SK-N-DZ (cell line): Measurements from ENCODE around the gene BAZ1A.
"Not testable (repeated sequence)": the region's sequence is repeated elsewhere in the genome, so short reads cannot be mapped to it uniquely, and the experiment has no call there.

Experiments used
- DNase-seq: peaks from one replicate; pipeline ENCODE4 v3.0.0-alpha.2; 2015; ENCODE audit warnings: low spot score

Gene BAZ1A

GRCh38 chr14:34782031-34782430, 93.1 kb downstream of the BAZ1A start:
- DNase-seq = no peak

GRCh38 chr14:34781242-34781641, 93.9 kb downstream of the BAZ1A start:
- DNase-seq = no peak

- no peak for DNase-seq
Observed at GRCh38 chr14:34780646-34781045, 94.5 kb downstream of the BAZ1A start.

DNA sequence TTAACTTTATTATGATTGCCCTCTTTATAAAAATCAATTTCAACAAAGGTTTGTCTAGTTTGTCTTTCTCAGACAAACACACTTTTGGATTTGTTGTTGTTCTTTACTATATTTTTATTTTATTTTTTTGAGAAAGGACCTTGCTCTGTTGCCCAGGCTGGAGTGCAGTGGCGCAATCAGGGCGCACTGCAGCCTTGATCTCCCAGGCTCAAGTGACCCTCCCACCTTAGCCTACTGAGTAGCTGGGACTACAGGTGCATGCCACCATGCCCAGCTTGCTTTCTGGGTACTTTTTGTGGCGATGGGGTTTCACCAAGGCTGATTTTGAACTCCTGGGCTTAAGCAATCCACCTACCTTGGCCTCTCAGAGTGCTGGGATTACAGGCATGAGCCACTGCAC, 96.4 kb downstream of the BAZ1A start:
- DNase-seq = no peak

DNA sequence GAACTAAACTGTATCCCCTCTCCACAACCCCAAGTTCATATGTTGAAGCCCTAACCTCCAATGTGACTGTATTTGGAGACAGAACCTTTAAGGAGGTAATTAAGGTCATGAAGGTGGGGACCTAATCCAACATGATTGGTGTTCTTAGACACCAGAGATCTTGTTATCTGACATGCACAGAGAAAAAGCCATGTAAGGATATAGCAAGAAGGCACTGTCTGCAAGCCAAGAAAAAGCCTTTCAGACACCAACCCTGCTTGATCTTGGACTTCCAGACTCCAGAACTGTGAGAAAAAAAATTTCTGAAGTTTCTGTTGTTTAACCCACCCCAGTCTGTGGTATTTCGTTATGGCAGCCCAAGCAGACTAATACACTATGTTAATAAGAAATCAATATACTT, 98.5 kb downstream of the BAZ1A start:
- no peak for DNase-seq

GRCh38 chr14:34775922-34776321, 99.2 kb downstream of the BAZ1A start:
- DNase-seq = no peak

DNA sequence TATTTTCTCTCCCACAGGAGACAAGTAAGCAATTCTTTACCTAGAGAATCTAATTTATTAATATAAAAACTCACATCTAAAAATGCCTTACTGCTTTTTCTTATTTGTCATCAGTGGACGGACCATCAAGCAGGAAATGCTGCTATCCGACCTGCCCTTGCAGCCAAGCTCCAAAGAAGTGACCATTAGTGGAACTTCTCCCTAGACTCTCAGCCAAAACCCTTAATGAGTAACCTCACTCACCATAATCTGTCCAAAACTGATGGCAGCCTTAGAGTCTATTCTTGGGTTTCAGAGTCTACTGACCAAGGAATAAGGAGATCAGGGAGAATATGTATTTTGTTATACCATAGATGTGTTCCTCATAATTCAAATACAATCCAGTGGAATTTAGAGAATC, 99.8 kb downstream of the BAZ1A start:
- DNase-seq = no peak

DNA sequence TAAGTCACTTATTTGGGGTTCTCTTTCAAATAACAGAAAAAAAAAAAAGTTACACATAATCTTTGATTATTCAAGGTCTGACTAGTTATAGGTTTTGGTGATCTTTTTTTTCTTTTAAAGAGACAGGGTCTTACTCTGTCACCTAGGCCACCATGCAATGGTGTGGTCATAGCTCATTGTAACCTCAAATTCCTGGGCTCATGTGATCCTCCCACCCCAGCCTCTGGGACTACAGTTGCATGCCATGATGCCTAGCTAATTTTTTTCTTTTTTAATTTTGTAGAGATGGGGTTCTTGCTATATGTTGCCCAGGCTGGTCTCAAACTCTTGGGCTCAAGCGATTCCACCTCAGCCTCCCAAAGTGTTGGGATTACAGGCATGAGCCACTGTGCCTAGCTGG, 104.3 kb downstream of the BAZ1A start:
- DNase-seq = no peak

DNA sequence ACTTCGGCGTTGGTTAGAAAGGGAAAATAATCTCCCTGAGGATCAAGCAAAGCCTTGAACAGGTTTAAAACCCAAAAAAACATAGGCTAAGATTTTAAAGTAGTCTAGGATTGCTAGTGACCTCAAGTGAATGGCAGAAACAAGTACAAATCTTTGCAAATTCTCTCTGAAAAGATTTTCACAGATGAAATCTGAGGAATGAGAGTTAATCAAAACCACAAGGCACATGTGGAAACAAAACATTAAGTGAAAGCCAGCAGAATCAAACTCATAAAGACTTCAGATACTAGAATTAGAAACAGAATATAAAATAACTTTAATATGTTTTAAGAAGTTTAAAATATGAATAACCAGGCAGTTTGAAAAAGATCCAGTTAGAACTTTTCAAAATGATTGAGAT, 108.6 kb downstream of the BAZ1A start:
- DNase-seq = no peak

GRCh38 chr14:34766060-34766459, 109.1 kb downstream of the BAZ1A start:
- DNase-seq = no peak

- no peak for DNase-seq
Observed at GRCh38 chr14:34755215-34755614, 119.9 kb downstream of the BAZ1A start.

DNA sequence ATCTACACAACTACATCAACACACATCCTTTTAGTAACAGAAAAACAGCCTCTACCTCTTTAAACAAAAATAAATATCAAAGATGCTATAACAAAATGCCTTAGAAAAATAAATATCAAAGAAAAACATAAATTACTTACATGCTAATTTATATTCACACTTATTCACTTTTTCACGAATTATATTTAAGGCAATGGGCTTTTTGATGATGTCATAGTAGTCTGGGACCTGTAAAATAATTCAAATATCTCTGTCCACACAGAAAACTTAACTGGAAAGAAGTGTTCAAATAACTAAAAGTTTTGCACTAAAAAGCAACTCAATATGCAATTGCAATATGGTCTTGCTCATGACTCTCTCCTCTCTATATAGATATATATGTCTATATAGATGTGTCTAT, 120.5 kb downstream of the BAZ1A start:
- DNase-seq = no peak

DNA sequence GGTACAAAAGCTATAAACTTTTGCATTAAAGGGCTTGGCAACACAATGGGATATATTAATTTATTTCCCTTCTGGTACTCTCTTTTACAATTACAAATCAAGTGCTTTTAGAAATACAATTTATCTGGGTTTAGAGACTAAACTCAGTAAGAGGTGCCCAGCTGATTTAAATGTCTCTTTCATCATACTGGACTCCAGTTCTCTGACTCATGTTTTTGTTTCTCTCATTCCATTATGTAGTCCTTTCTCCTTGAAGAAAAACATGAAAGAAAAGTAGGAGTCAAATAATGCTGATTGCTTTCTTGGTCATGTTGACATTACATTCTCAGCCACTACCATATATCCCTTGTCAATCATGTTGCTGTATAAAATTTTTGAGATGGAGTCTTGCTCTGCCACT, 124.5 kb downstream of the BAZ1A start:
- no peak for DNase-seq

DNA sequence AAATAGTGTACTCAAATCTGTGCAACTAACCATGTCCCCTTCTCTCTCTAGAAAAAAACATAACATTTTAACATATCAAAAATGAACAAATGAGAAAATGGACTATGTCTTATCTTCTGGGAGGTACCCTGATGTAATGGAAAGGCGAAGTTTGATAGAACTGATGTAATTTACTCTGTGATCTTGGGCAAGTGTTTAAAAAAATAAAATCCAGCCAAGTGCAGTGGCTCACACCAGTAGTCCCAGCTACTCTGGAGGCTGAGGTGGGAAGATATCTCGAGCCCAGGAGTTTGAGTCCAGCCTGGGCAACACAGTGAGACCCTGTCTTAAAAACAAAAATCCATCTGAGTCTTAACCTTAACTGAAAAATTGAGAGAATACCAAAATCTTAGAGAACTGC, 124.9 kb downstream of the BAZ1A start:
- no peak for DNase-seq

GRCh38 chr14:34749408-34749807, 125.8 kb downstream of the BAZ1A start:
- DNase-seq = no peak

DNA sequence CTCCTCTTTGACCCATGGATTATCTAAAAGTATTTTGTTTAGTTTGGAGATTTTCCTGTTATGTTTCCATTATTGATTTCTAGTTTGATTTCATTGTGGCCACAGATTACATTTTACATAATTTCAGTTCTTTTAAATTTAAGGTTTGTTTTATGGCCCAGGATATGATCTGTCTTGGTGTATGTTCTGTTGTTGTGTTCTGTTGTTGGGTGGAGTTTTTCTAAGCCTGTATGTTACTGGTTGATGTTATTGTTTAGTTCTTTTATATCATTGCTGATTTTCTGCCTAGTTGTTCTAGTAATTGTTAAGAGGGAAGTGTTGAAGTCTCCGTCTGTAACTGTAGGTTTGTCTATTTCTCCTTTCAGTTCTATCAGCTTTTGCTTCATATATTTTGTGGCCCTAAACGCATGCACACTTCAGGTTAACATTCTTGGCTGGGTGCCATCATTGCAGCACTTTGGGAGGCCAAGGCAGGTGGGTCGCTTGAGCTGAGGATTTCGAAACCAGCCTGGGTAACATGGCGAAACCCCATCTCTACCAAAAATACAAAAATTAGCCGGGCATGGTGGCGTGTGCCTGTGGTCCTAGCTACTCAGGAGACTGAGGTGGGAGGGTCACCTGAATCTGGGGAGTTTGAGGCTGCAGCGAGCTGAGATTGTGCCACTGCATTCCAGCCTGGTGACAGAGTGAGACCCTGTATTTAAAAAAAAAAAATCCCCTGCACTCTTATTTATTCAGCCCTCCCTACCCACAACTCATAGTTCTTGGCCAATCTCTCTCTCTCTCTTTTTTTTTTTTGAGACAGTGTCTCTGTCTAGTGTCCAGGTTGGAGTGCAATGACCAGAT, 132.7 kb downstream of the BAZ1A start:
- no peak for DNase-seq

DNA sequence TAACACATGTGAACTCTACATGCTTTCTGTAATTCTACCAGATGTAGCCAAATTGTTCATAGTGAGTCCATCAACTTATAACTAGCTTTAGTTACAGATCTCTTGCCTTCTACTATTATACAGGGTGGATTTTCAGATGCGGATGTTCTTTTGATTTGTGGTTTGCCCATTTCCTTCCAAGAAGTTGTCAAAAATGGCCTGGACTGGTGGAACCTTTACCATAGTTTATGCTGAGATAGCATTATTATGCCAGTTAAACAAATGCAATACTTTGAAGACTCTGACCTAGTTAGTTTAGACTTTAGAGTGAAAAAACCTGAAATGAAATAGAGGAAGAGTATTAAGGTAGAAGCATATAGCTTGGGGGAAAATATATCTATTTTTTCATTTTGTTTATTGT, 133.3 kb downstream of the BAZ1A start:
- no peak for DNase-seq

GRCh38 chr14:34740139-34740538, 135.0 kb downstream of the BAZ1A start:
- DNase-seq = not testable (repeated sequence)

- DNase-seq = not testable (repeated sequence)
Observed at GRCh38 chr14:34737079-34737478, 138.1 kb downstream of the BAZ1A start.

- no peak for DNase-seq
Observed at GRCh38 chr14:34733245-34733644, 141.9 kb downstream of the BAZ1A start.

DNA sequence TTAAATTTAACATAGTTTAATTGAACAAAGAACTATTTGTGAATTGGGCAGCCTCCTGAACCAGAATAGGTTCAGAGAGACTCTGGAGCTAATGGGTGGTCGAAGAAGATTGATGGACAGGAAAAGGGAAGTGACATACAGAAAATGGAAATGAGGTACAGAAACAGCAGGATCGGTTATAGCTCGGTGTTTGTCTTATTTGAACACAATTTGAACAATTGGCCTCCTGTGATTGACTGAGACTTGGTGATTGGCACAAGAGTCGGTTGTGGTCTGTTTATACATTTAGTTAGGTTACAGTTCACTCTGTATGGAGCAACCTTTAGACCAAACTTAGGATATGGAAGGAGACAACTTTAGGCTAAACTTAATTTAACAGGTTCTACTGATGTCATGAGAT, 142.4 kb downstream of the BAZ1A start:
- no peak for DNase-seq

DNA sequence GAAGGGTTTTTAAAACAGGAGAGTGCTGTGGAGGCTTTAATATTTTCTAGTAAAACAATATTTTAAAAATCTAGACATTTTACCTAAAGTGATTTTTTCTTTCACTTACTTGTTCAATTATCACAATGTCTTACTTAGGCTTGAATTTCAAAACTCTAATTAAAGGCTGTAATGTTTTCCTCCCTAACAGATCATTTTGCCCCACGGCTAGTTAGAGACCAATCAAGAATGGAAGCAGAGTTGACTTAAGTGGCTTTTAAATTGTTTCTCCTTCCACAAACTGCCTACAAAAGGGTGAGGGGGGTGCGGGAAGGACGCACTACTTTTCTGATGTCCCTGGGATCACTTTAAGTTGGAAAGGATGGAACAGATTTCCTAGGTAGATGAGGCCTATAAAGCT, 151.3 kb downstream of the BAZ1A start:
- no peak for DNase-seq

DNA sequence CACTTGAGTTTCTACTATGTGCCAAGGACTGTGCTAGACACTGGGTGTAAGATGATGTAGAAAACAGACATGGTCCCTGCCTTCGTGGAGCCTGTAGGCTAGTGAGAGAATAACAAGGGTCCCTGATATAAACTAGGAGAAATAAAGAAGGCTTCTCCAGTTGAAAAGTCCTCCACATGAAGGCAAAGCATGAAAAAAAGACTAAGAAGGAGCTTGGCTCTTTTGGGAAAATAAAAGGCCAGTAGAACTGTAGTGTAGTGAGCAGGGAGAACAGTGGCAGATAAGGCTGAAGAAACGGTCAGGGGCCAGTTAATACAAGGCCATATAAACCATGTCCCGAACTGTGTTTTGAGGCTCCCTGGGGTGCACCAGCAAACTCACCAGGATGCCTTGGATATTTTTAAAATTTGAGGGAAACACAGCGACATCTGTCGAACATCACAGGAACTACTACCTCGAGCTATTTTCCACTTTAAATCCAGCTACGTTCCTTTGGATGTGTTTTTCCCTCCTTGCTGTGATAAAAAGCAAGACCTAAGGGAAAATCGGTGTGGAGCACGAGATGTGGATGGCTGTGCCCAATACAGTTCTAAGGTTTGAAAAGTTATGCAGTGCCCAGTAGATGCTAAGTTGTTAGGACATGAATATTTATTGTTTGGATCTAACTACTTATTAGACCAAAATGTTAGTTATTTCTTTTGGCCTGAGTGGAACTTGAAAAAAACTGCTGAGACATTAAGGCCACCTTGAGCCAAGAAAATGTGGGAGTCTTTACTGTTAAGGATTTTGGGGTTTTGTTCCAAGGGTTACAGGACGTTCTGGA, 152.2 kb downstream of the BAZ1A start:
- DNase-seq = peak; percentile 62
